Sigmoid colon (tissue), 7 donors: ENCODE measurements around the gene DDR1. TPM values are rescaled to one million over a fixed set of nuclear protein-coding genes. Genes with fewer than 3 reads are reported as not detected.

Source experiments
- DNase-seq: peaks from one replicate; pipeline ENCODE4 v3.0.0-alpha.2; 2019
- H3K27ac ChIP-seq, 4 donors: fragments of 200-600 bp; sonication (generic); one replicate each; pipeline ENCODE4 v1.5.1; 2016 to 2019; ENCODE audit warnings: mild to moderate bottlenecking in 1 of 4
- H3K27me3 ChIP-seq, 3 donors: fragments of 200-600 bp; sonication (generic); one replicate each; pipeline ENCODE4 v1.5.1; 2019; ENCODE audit warnings: mild to moderate bottlenecking in 1 of 3
- H3K36me3 ChIP-seq, 4 donors: fragments of 200-600 bp; sonication (generic); one replicate each; pipeline ENCODE4 v1.5.1; 2016 to 2019
- H3K4me1 ChIP-seq, 4 donors: fragments of 200-600 bp; sonication (generic); one replicate each; pipeline ENCODE4 v1.5.1; 2017 to 2019
- H3K4me3 ChIP-seq, 4 donors: fragments of 200-600 bp; sonication (generic); one replicate each; pipeline ENCODE4 v1.5.1; 2017 to 2019; ENCODE audit warnings: mild to moderate bottlenecking in 2 of 4, moderate library complexity in 1 of 4
- H3K9me3 ChIP-seq, 4 donors: fragments of 200-600 bp in 3 of 4; sonication (generic) in 3 of 4; one replicate each; pipeline versions ENCODE4 v1.5.1 to v1.6.1; 2013 to 2019
- CTCF ChIP-seq, 4 experiments: fragments of 450-650 bp in 3 of 4; fragments of 200-600 bp in 1 of 4; IDR thresholded peaks; one replicate each; pipeline ENCODE4 v1.5.1; 2016 to 2019; ENCODE audit warnings: antibody characterized with exemption in 4 of 4, mild to moderate bottlenecking in 3 of 4, moderate library complexity in 2 of 4
- EP300 ChIP-seq, 4 donors: sonication (generic); formaldehyde crosslinking; IDR thresholded peaks; one replicate each; pipeline ENCODE4 v1.6.1; 2017; ENCODE audit warnings: antibody characterized with exemption in 4 of 4
- POLR2A ChIP-seq, 2 donors: fragments of 450-650 bp; IDR thresholded peaks; one replicate each; pipeline ENCODE4 v1.6.1; 2016; ENCODE audit warnings: antibody characterized with exemption in 2 of 2, mild to moderate bottlenecking in 2 of 2, moderate library complexity in 2 of 2
- POLR2AphosphoS5 ChIP-seq, 4 donors: sonication (generic); formaldehyde crosslinking; IDR thresholded peaks; one replicate each; pipeline ENCODE4 v1.6.1; 2017; ENCODE audit warnings: antibody characterized with exemption in 4 of 4
- WGBS, 2 donors: extraction: QIAGEN DNeasy Blood & Tissue Kit; methylation state at CpG; one replicate each; pipeline ENCODE4 v1.1.7; 2013; 5-methylcytosine and 5-hydroxymethylcytosine counted together
- intact Hi-C: fragments of 100-400 bp; cut with DNase I; formaldehyde crosslinking; loops from one replicate; pipeline ENCODE4 v1.15.1; 2023
- polyA plus RNA-seq, 3 donors: library from polyadenylated mRNA; stranded (reverse); fragments of 200-250 nt; gene quantifications; one replicate each; pipeline ENCODE4 v1.2.3, GENCODE V29; 2013
- total RNA-seq, 4 donors: library from RNA; depleted of rRNA; stranded (reverse); fragments of >200 nt; gene quantifications; one replicate each; pipeline ENCODE4 v1.1.0, GENCODE V29; 2016
- donor health status: healthy with polysubstance abuse.
- donor health status: Bipolar disorder and iron deficiency.
- donor health status: healthy.

Gene DDR1
- total and polyA plus RNA-seq, 7 donors, result 7.9 to 110 (median 25.2) TPM

DNA sequence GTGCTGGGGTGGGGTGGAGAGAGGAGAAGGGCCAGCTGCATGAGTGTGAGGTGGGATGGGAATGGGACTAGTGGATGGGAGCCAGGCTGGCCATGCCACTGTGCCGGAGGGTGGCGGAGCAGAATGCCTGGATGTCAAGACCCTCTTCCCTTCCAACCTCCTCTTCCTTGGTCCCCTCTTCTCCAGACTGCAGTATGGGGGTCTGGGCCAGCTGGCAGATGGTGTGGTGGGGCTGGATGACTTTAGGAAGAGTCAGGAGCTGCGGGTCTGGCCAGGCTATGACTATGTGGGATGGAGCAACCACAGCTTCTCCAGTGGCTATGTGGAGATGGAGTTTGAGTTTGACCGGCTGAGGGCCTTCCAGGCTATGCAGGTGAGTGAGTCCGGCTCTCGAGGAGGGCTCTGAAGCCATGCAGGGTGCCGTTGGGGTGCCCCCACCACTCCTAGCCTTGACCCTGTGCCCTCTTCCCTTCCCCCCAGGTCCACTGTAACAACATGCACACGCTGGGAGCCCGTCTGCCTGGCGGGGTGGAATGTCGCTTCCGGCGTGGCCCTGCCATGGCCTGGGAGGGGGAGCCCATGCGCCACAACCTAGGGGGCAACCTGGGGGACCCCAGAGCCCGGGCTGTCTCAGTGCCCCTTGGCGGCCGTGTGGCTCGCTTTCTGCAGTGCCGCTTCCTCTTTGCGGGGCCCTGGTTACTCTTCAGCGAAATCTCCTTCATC, 7.7 kb downstream of the DDR1 start:
- Histone ChIP-seq H3K27me3 (no peaks in the 10 kb centered on the region), H3K9me3 (no peaks in the 10 kb centered on the region), H3K4me3 (no peak overlapping the region), H3K36me3 (peaks cover 5 to 72% (median 30%) of the 10 kb centered on the region in 4 donors), H3K27ac (no peak overlapping the region), H3K4me1 (peaks cover 0 to 13% (median 11%) of the 10 kb centered on the region in 4 donors)
- DNase-seq, result peak; percentile 53
- intact Hi-C loops, result no loop called here
- TF ChIP-seq POLR2A (IDR thresholded peaks at IDR 0.05) (no peak), EP300 (IDR thresholded peaks at IDR 0.05) (no peak), POLR2AphosphoS5 (IDR thresholded peaks at IDR 0.05) (no peak), CTCF (IDR thresholded peaks at IDR 0.05) (no peak)
- WGBS, 2 donors, result 86 to 88% methylated on average over 21 of the region's 21 CpGs

GRCh38 chr6:30893001-30893591, 8.8 kb downstream of the DDR1 start:
- H3K27ac ChIP-seq, result no peak overlapping the region
- intact Hi-C loops, result no loop called here
- TF ChIP-seq CTCF (IDR thresholded peaks at IDR 0.05) (no peak), POLR2AphosphoS5 (IDR thresholded peaks at IDR 0.05) (no peak), POLR2A (IDR thresholded peaks at IDR 0.05) (no peak), EP300 (IDR thresholded peaks at IDR 0.05) (no peak)
- H3K27me3 ChIP-seq, result no peaks in the 10 kb centered on the region
- H3K36me3 ChIP-seq, result peaks cover 13 to 83% (median 40%) of the 10 kb centered on the region in 4 donors
- H3K4me3 ChIP-seq, result no peak overlapping the region
- WGBS, 2 donors, result 91 to 92% methylated on average over 16 of the region's 16 CpGs
- H3K4me1 ChIP-seq, result peaks cover 0 to 13% (median 10%) of the 10 kb centered on the region in 4 donors
- no peaks in the 10 kb centered on the region for H3K9me3 ChIP-seq
- peak; percentile 62 for DNase-seq

DNA sequence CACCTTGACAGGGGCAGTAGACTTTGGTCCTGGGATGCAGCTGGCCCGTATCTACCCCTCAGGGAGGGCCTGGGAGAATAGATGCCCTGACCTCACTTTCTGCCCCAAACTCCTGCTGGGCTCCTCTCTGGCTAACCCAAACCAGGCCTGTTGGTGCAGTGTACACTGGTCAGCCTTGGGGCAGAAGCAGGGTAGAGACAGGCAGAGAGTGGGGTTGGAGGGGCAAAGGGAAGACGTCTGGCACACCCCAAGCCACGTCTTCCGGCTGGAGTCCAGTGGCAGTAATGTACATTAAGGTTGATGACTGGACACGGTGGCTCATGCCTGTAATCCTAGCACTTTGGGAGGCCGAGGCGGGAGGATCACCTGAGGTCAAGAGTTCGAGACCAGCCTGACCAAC, 9.3 kb downstream of the DDR1 start:
- no peaks in the 10 kb centered on the region for H3K27me3 ChIP-seq
- TF ChIP-seq POLR2AphosphoS5 (IDR thresholded peaks at IDR 0.05) (no peak), CTCF (IDR thresholded peaks at IDR 0.05) (no peak), POLR2A (IDR thresholded peaks at IDR 0.05) (no peak)
- peaks cover 19 to 88% (median 45%) of the 10 kb centered on the region in 4 donors for H3K36me3 ChIP-seq
- H3K4me3 ChIP-seq, result no peak overlapping the region
- intact Hi-C loops, result no loop called here
- peaks cover 0 to 13% (median 10%) of the 10 kb centered on the region in 4 donors for H3K4me1 ChIP-seq
- DNase-seq, result peak; percentile 36
- H3K27ac ChIP-seq, result no peak overlapping the region
- 93 to 94% methylated on average over 8 of the region's 8 CpGs for WGBS, 2 donors
- no peaks in the 10 kb centered on the region for H3K9me3 ChIP-seq

- no peak for DNase-seq
- Histone ChIP-seq H3K4me3 (no peak overlapping the region), H3K27me3 (no peaks in the 10 kb centered on the region), H3K27ac (no peak overlapping the region), H3K9me3 (no peaks in the 10 kb centered on the region), H3K4me1 (peaks cover 0 to 12% (median 10%) of the 10 kb centered on the region in 4 donors), H3K36me3 (peaks cover 26 to 89% (median 47%) of the 10 kb centered on the region in 4 donors)
- 90 to 93% methylated on average over 12 of the region's 12 CpGs for WGBS, 2 donors
- TF ChIP-seq CTCF (IDR thresholded peaks at IDR 0.05), result no peak
- no peak for TF ChIP-seq POLR2AphosphoS5 (IDR thresholded peaks at IDR 0.05)
- no peak for TF ChIP-seq EP300 (IDR thresholded peaks at IDR 0.05)
- no peak for TF ChIP-seq POLR2A (IDR thresholded peaks at IDR 0.05)
- intact Hi-C loops, result no loop called here
These were observed 10.1 kb downstream of the DDR1 start for GRCh38 chr6:30894381-30894780.
